GM12865 (cell line): ENCODE results near the gene TMEM40.
A peak's percentile ranks its signal among the peaks of the same experiment; 100 is the strongest.
"Not testable (repeated sequence)": the region's sequence is repeated elsewhere in the genome, so short reads cannot be mapped to it uniquely, and the experiment has no call there.

Experiments
- DNase-seq: peaks from one replicate; pipeline ENCODE4 v3.0.0; 2010; ENCODE audit warnings: low read depth
- H3K4me3 ChIP-seq: 2 replicates; pipeline ENCODE4 v1.5.1; 2011; ENCODE audit warnings: mild to moderate bottlenecking, low read depth, low read length, control low read depth
- CTCF ChIP-seq: IDR thresholded peaks from 2 replicates; pipeline ENCODE4 v1.5.1; 2011; ENCODE audit warnings: low read length, control low read depth, low read depth, inconsistent platforms; ENCODE audit not compliant: insufficient read depth; ENCODE audit errors: missing control alignments

The TMEM40 gene

GRCh38 chr3:12709334-12709733, 49.7 kb downstream of the TMEM40 start:
- no peak for DNase-seq
- no peak overlapping the region for H3K4me3 ChIP-seq
- TF ChIP-seq CTCF, result no peak

GRCh38 chr3:12708584-12709192, 50.4 kb downstream of the TMEM40 start:
- no peak for DNase-seq
- H3K4me3 ChIP-seq, result no peak overlapping the region
- TF ChIP-seq CTCF, result no peak

- TF ChIP-seq CTCF, result no peak
- H3K4me3 ChIP-seq, result no peak overlapping the region
- DNase-seq, result no peak
These were observed 51.6 kb downstream of the TMEM40 start for GRCh38 chr3:12707449-12707848.

GRCh38 chr3:12706504-12707253, 52.4 kb downstream of the TMEM40 start:
- no peak overlapping the region for H3K4me3 ChIP-seq
- TF ChIP-seq CTCF, result peak; percentile 90
- DNase-seq, result peak; percentile 78

GRCh38 chr3:12705981-12706380, 53.1 kb downstream of the TMEM40 start:
- no peak for DNase-seq
- H3K4me3 ChIP-seq, result no peak overlapping the region
- TF ChIP-seq CTCF, result no peak

- no peak for TF ChIP-seq CTCF
- H3K4me3 ChIP-seq, result no peak overlapping the region
- no peak for DNase-seq
These were observed 53.6 kb downstream of the TMEM40 start for GRCh38 chr3:12705374-12705926.

GRCh38 chr3:12702501-12702900, 56.6 kb downstream of the TMEM40 start:
- no peak for DNase-seq
- TF ChIP-seq CTCF, result no peak

GRCh38 chr3:12701601-12702000, 57.5 kb downstream of the TMEM40 start:
- not testable (repeated sequence) for H3K4me3 ChIP-seq, DNase-seq

More at GRCh38 chr3:12702501-12702900, 56.6 kb downstream of the TMEM40 start:
- no peak overlapping the region for H3K4me3 ChIP-seq
